ENCODE measurements around the gene AKAP4. TPM values are rescaled to one million over a fixed set of nuclear protein-coding genes. Genes with fewer than 3 reads are reported as not detected.

Gene AKAP4
- total and polyA plus RNA-seq, 2 donors (not counting 1 experiment from before 2014, with no cell fraction given), result not detected

DNA sequence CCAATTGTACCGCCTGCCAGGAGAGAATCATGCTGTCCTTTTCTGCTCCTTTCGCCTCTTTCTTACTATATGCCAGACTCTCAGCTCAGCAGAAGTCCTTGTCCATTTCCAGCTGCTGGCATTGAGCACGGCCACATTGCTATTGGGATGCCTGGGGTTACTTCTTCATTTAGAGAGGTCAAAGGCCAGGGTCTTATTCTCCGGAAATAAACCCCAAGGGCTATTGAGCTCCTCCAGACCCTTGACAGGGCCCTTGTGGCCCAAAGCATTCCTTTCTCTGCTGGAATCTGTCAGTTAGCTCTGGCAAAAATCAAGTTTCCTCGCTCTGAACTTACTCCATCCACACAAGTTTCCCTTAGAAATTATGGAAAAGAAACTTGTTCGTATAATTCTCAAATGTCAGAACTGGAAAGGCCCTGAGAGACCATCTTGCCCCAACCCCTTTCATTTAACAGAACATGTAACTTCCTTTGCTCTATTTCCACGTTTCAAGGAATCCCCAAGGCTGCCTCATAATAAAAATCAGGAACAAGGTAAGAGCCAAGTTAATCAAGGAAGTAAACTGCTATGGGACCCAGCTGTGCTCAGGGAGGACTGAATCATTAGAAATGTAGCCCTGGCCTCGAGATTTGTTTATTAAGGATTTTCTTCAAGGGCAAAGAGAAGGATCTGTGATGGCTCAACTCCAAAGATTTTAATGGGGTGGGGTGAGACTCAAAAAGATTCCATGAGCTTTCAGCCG lies 11.8 kb downstream of the AKAP4 start:
- DNase-seq (no peak), ATAC-seq (ENCODE audit: low read depth) (no peak)
- Histone ChIP-seq H3K27me3 (replicated peaks in 1 of 4; ENCODE audit: control extremely low read depth in 1 of 4, control insufficient read depth in 3 of 4, insufficient read depth in 4 of 4, low read length in 3 of 4) (no peaks in the 10 kb centered on the region), H3K79me2 (ENCODE audit: control insufficient read depth, insufficient read depth, low read length) (no peaks in the 10 kb centered on the region), H3K4me1 (ENCODE audit: control insufficient read depth in 2 of 2, insufficient read depth in 2 of 2, low read length in 2 of 2) (no peaks in the 10 kb centered on the region), H3K4me3 (ENCODE audit: control extremely low read depth in 1 of 5, extremely low read depth in 1 of 5, insufficient read depth in 1 of 5, low read depth in 2 of 5, low read length in 4 of 5) (no peak overlapping the region), H3K9me3 (ENCODE audit: control extremely low read depth in 1 of 3, control insufficient read depth in 2 of 3, insufficient read depth in 1 of 3, low read length in 2 of 3) (no peaks in the 10 kb centered on the region), H3K9ac (ENCODE audit: low read length) (no peak overlapping the region), H2AFZ (ENCODE audit: insufficient read depth, low read depth, low read length, poor library complexity, severe bottlenecking) (no peak overlapping the region), H3K4me2 (replicated peaks; ENCODE audit: low read depth, low read length, poor library complexity, severe bottlenecking) (no peak overlapping the region), H3K36me3 (replicated peaks in 1 of 2; ENCODE audit: control extremely low read depth in 1 of 2, control insufficient read depth in 1 of 2, extremely low read depth in 1 of 2, insufficient read depth in 2 of 2, low read length in 1 of 2) (no peaks in the 10 kb centered on the region), H4K20me1 (ENCODE audit: control insufficient read depth, insufficient read depth, low read length, poor library complexity, severe bottlenecking) (no peaks in the 10 kb centered on the region), H3K27ac (ENCODE audit: low read length in 2 of 2) (no peak overlapping the region)
- Mint-ChIP-seq H3K4me1 (no peaks in the 10 kb centered on the region), H3K9me3 (ENCODE audit: insufficient read depth) (no peaks in the 10 kb centered on the region), H3K27ac (no peak overlapping the region), H3K4me3 (no peak overlapping the region), H3K27me3 (peaks cover 6% of the 10 kb centered on the region)
- TF ChIP-seq EZH2 (IDR thresholded peaks at IDR 0.05; ENCODE audit: borderline replicate concordance, insufficient read depth, low read depth, low read length, poor library complexity, severe bottlenecking), result no peak
- TF ChIP-seq, protein P1, sequence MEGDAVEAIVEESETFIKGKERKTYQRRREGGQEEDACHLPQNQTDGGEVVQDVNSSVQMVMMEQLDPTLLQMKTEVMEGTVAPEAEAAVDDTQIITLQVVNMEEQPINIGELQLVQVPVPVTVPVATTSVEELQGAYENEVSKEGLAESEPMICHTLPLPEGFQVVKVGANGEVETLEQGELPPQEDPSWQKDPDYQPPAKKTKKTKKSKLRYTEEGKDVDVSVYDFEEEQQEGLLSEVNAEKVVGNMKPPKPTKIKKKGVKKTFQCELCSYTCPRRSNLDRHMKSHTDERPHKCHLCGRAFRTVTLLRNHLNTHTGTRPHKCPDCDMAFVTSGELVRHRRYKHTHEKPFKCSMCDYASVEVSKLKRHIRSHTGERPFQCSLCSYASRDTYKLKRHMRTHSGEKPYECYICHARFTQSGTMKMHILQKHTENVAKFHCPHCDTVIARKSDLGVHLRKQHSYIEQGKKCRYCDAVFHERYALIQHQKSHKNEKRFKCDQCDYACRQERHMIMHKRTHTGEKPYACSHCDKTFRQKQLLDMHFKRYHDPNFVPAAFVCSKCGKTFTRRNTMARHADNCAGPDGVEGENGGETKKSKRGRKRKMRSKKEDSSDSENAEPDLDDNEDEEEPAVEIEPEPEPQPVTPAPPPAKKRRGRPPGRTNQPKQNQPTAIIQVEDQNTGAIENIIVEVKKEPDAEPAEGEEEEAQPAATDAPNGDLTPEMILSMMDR (IDR thresholded peaks at IDR 0.05), result no peak
- no CpG with 5 or more reads among the region's 9 CpGs for WGBS (ENCODE audit: insufficient coverage)
- intact Hi-C loops (cut with micrococcal nuclease), result no loop called here
- POLR2A ChIA-PET, result no interaction called here
- CTCF ChIA-PET, result no interaction called here

DNA sequence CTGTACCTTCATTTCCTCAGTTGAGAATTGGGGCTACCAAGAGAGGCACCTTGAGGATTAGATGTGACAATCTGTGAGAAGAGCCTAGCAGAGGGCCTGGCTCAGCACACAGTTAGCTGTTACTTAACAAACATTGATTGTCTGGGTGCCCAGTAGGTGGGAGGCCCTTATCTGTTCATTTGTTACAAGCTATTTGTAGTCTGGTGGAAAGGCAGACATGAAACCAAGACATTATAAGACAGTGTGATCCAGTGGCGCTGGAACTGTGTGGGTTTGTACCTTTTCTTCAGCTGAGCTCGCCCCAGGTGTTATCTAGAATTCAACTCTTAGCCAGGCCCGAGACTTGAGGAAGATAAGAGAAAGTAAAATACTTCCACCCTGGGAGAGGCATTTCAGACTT lies 16.9 kb downstream of the AKAP4 start:
- no peak for TF ChIP-seq EZH2 (IDR thresholded peaks at IDR 0.05; ENCODE audit: borderline replicate concordance, insufficient read depth, low read depth, low read length, poor library complexity, severe bottlenecking)
- TF ChIP-seq, protein P1 (IDR thresholded peaks at IDR 0.05), result no peak

More for the DNA sequence above, 16.9 kb downstream of the AKAP4 start:
- CTCF ChIA-PET, result no interaction called here
- no peaks in the 10 kb centered on the region for H3K9me3 ChIP-seq (ENCODE audit: control extremely low read depth in 1 of 3, control insufficient read depth in 2 of 3, insufficient read depth in 1 of 3, low read length in 2 of 3)
- POLR2A ChIA-PET, result no interaction called here
- intact Hi-C loops (cut with micrococcal nuclease), result no loop called here
- no peak overlapping the region for H3K4me3 Mint-ChIP-seq
- H3K36me3 ChIP-seq (replicated peaks in 1 of 2; ENCODE audit: control extremely low read depth in 1 of 2, control insufficient read depth in 1 of 2, extremely low read depth in 1 of 2, insufficient read depth in 2 of 2, low read length in 1 of 2), result no peaks in the 10 kb centered on the region
- no peak overlapping the region for H2AFZ ChIP-seq (ENCODE audit: insufficient read depth, low read depth, low read length, poor library complexity, severe bottlenecking)
- H3K79me2 ChIP-seq (ENCODE audit: control insufficient read depth, insufficient read depth, low read length), result no peaks in the 10 kb centered on the region
- DNase-seq (no peak), ATAC-seq (ENCODE audit: low read depth) (no peak)
- no peaks in the 10 kb centered on the region for H3K9me3 Mint-ChIP-seq (ENCODE audit: insufficient read depth)
- no CpG with 5 or more reads among the region's 3 CpGs for WGBS (ENCODE audit: insufficient coverage)
- H3K4me1 ChIP-seq (ENCODE audit: control insufficient read depth in 2 of 2, insufficient read depth in 2 of 2, low read length in 2 of 2), result no peaks in the 10 kb centered on the region
- no peak overlapping the region for H3K9ac ChIP-seq (ENCODE audit: low read length)
- no peak overlapping the region for H3K27ac Mint-ChIP-seq
- no peaks in the 10 kb centered on the region for H3K27me3 ChIP-seq (replicated peaks in 1 of 4; ENCODE audit: control extremely low read depth in 1 of 4, control insufficient read depth in 3 of 4, insufficient read depth in 4 of 4, low read length in 3 of 4)
- H4K20me1 ChIP-seq (ENCODE audit: control insufficient read depth, insufficient read depth, low read length, poor library complexity, severe bottlenecking), result no peaks in the 10 kb centered on the region
- no peak overlapping the region for H3K4me3 ChIP-seq (ENCODE audit: control extremely low read depth in 1 of 5, extremely low read depth in 1 of 5, insufficient read depth in 1 of 5, low read depth in 2 of 5, low read length in 4 of 5)
- peaks cover 8% of the 10 kb centered on the region for H3K4me1 Mint-ChIP-seq
- H3K27ac ChIP-seq (ENCODE audit: low read length in 2 of 2), result no peak overlapping the region
- no peak overlapping the region for H3K4me2 ChIP-seq (replicated peaks; ENCODE audit: low read depth, low read length, poor library complexity, severe bottlenecking)
- peaks cover 5% of the 10 kb centered on the region for H3K27me3 Mint-ChIP-seq

Measured in B cell (primary cell).